IPS-NIHi7 (cell line): ENCODE measurements around the gene FRMPD4.

Experiments
- DNase-seq: peaks from one replicate; pipeline ENCODE4 v3.0.0; 2012; ENCODE audit warnings: mixed read lengths; ENCODE audit errors: extremely low spot score

Gene FRMPD4

GRCh38 chrX:12657881-12658280 is 519.6 kb downstream of the FRMPD4 start:
- no peak for DNase-seq

- DNase-seq: no peak
These were observed 523.2 kb downstream of the FRMPD4 start for GRCh38 chrX:12661464-12661863.

- DNase-seq: no peak
These were observed 534.3 kb downstream of the FRMPD4 start for GRCh38 chrX:12672367-12673106.

- DNase-seq: no peak
These were observed 535.2 kb downstream of the FRMPD4 start for GRCh38 chrX:12673487-12673886.

GRCh38 chrX:12679522-12679921 is 541.2 kb downstream of the FRMPD4 start:
- no peak for DNase-seq

GRCh38 chrX:12681047-12681446 is 542.8 kb downstream of the FRMPD4 start:
- DNase-seq: no peak

- DNase-seq: no peak
These were observed 547.3 kb downstream of the FRMPD4 start for GRCh38 chrX:12685541-12685940.

- DNase-seq: no peak
These were observed 548.1 kb downstream of the FRMPD4 start for GRCh38 chrX:12686331-12686730.

GRCh38 chrX:12690646-12691045 is 552.4 kb downstream of the FRMPD4 start:
- DNase-seq: no peak

GRCh38 chrX:12693754-12694153 is 555.5 kb downstream of the FRMPD4 start:
- no peak for DNase-seq

- no peak for DNase-seq
These were observed 562.5 kb downstream of the FRMPD4 start for GRCh38 chrX:12700745-12701144.

- DNase-seq: peak; percentile 73
These were observed 563.4 kb downstream of the FRMPD4 start for GRCh38 chrX:12701628-12702027.

- DNase-seq: peak; percentile 24
These were observed 564.3 kb downstream of the FRMPD4 start for GRCh38 chrX:12702509-12703091.

- no peak for DNase-seq
These were observed 566.4 kb downstream of the FRMPD4 start for GRCh38 chrX:12704706-12705105.

- DNase-seq: peak; percentile 45
These were observed 570.8 kb downstream of the FRMPD4 start for GRCh38 chrX:12709047-12709446.

- no peak for DNase-seq
These were observed 573.3 kb downstream of the FRMPD4 start for GRCh38 chrX:12711435-12712040.

GRCh38 chrX:12716574-12716973 is 578.3 kb downstream of the FRMPD4 start:
- DNase-seq: no peak

- no peak for DNase-seq
These were observed 581.6 kb downstream of the FRMPD4 start for GRCh38 chrX:12719837-12720236.

- DNase-seq: peak; percentile 64
These were observed 582.8 kb downstream of the FRMPD4 start for GRCh38 chrX:12721042-12721441.

- DNase-seq: no peak
These were observed 584.0 kb downstream of the FRMPD4 start for GRCh38 chrX:12722314-12722713.

- no peak for DNase-seq
These were observed 603.1 kb downstream of the FRMPD4 start for GRCh38 chrX:12741416-12741815.

GRCh38 chrX:12747433-12747832 is 609.2 kb downstream of the FRMPD4 start:
- no peak for DNase-seq

GRCh38 chrX:12751887-12752286 is 613.6 kb downstream of the FRMPD4 start:
- DNase-seq: no peak
